GM13976 (cell line): ENCODE results near the gene KCNH3.
A peak's percentile ranks its signal among the peaks of the same experiment; 100 is the strongest.

Experiments
- DNase-seq: peaks from one replicate; pipeline ENCODE4 v3.0.0; 2012; ENCODE audit warnings: low spot score
- CTCF ChIP-seq: IDR thresholded peaks from 2 replicates; pipeline ENCODE4 v1.5.1; 2012; ENCODE audit warnings: borderline replicate concordance, mild to moderate bottlenecking; ENCODE audit not compliant: insufficient read depth; ENCODE audit errors: extremely low read depth, missing control alignments, control extremely low read depth
- in situ Hi-C: fragments of 300-500 bp; cut with MboI; formaldehyde crosslinking; loops from one replicate; pipeline ENCODE4 v1.12.0; 2022; ENCODE audit warnings: low sequenced_read_pairs, mixed read lengths, inconsistent platforms; ENCODE audit not compliant: unreplicated experiment

The KCNH3 gene

DNA sequence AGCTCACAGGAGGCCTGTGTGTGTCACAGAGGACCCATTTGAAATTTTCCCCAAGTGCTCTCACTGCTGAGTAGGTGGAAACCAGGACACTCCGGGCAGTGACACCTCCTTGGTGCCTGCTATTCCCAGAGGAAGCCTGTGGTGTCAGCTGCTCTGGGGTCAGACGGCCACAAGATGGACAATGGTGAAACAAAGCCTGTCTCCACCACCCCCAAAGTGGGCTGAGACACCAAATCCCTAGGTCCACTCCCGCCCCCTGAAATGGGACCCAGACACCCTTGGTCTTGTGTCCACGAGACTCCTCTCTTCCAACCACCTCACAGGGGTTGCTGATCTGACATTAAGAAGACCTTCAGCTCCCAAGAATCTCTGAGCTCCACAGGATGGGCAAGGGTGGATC lies 7.0 kb downstream of the KCNH3 start:
- DNase-seq = no peak
- in situ Hi-C loops = no loop called here
- TF ChIP-seq CTCF = no peak

- no peak for TF ChIP-seq CTCF
- in situ Hi-C loops = no loop called here
- DNase-seq = peak; percentile 18
Measured at GRCh38 chr12:49546481-49546880, 7.7 kb downstream of the KCNH3 start.

DNA sequence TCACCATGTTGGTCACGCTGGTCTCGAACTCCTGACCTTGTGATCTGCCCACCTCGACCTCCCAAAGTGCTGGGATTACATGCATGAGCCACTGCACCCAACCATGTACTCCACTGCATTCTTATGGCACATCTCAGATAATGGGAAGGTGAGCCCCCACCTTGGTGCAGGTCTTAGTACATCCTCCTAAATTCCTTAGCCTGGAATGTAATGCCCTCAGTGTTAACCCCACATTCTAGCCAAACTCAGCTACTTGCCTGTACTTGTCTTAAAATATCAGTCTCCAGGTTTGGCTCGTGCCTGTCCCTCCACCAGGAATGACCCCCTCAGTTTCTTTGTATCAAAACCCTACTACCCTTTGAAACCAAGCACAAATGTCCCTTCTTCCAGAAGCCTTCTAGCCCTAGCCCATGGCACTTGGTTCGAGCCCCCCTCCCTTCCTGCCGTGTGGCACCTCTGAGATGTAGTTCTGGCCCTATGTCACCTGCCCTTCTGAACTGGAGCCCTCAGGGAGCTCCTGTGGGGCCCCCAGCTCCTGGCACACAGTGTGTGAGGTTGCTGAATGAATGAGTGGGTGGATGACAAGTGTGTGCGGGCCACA lies 8.4 kb downstream of the KCNH3 start:
- in situ Hi-C loops = no loop called here
- peak; percentile 18 for DNase-seq
- TF ChIP-seq CTCF = no peak

GRCh38 chr12:49548481-49548821 lies 9.6 kb downstream of the KCNH3 start:
- in situ Hi-C loops = no loop called here
- no peak for DNase-seq
- TF ChIP-seq CTCF = no peak

GRCh38 chr12:49548822-49549648 lies 10.2 kb downstream of the KCNH3 start:
- DNase-seq = peak; percentile 64
- in situ Hi-C loops = no loop called here
- no peak for TF ChIP-seq CTCF

GRCh38 chr12:49549735-49550692 lies 11.2 kb downstream of the KCNH3 start:
- no peak for TF ChIP-seq CTCF
- in situ Hi-C loops = no loop called here

More at GRCh38 chr12:49549735-49550692, 11.2 kb downstream of the KCNH3 start:
- peak; percentile 28 for DNase-seq
